HepG2 (cell line): ENCODE measurements around the gene CYP46A1. TPM values are rescaled to one million over a fixed set of nuclear protein-coding genes. Genes with fewer than 3 reads are reported as not detected.

ENCODE experiments used
- ATAC-seq: fragments of 200-7000 bp; cut with Tn5 transposase; 3 replicates; pipeline ENCODE4 v1.9.1; 2020; ENCODE audit warnings: mild to moderate bottlenecking, moderate library complexity
- BruUV-seq: library from RNA; stranded (reverse); fragments of 400-500 nt; replicated peaks from 2 replicates; lab custom pipeline; 2021; lab: Mats Ljungman, UMichigan
- CTCF ChIA-PET: fragments of 300-600 bp; formaldehyde crosslinking; extraction: SDS; loops from one replicate; lab custom pipeline; 2021; ENCODE audit warnings: low total read pairs, inconsistent platforms, low intra/inter-chr PET ratio; lab: Yijun Ruan, JAX
- POLR2A ChIA-PET: fragments of 350-600 bp; sonication (Branson Sonifier 250); formaldehyde crosslinking; loops from one replicate; lab custom pipeline; 2020; ENCODE audit warnings: antibody characterized with exemption, inconsistent platforms; lab: Yijun Ruan, JAX
- DNase-seq: peaks from one replicate; pipeline ENCODE4 v3.0.0-alpha.2; 2015; ENCODE audit warnings: low spot score
- FAIRE-seq: peaks from 3 replicates; lab custom pipeline; 2011; peaks lifted over from hg19 to GRCh38; lab: Jason Lieb, UNC
- H2AFZ ChIP-seq: one replicate; pipeline ENCODE4 v1.6.1; 2011; ENCODE audit warnings: low read length, inconsistent platforms
- H3K27ac ChIP-seq: fragments of 300-600 bp; 3 replicates; pipeline ENCODE4 v1.8.0; 2011; ENCODE audit warnings: mixed run types, mild to moderate bottlenecking, mixed read lengths, low read length, inconsistent platforms; ENCODE audit not compliant: insufficient read depth; ENCODE audit errors: extremely low read length
- H3K27me3 ChIP-seq, 2 experiments: fragments of 200-600 bp in 1 of 2; 2 replicates in 1 of 2; 3 replicates in 1 of 2; pipeline versions ENCODE4 v1.6.0 to v1.8.0; 2011; ENCODE audit warnings: low read length in 2 of 2, mild to moderate bottlenecking in 2 of 2, moderate library complexity in 2 of 2, inconsistent platforms in 1 of 2; ENCODE audit not compliant: insufficient read depth in 2 of 2, control insufficient read depth in 1 of 2
- H3K36me3 ChIP-seq, 2 experiments: fragments of 200-600 bp in 1 of 2; replicated peaks in 1 of 2; 2 replicates in 1 of 2; 3 replicates in 1 of 2; pipeline versions ENCODE4 v1.5.1 to v1.8.0; 2011; ENCODE audit warnings: low read length in 2 of 2, inconsistent platforms in 1 of 2; ENCODE audit not compliant: insufficient read depth in 2 of 2, control insufficient read depth in 1 of 2
- H3K4me1 ChIP-seq: 2 replicates; pipeline ENCODE4 v1.5.1; 2012; ENCODE audit warnings: low read length, inconsistent platforms; ENCODE audit not compliant: insufficient read depth
- H3K4me2 ChIP-seq: 2 replicates; pipeline ENCODE4 v1.6.0; 2011; ENCODE audit warnings: low read depth, low read length, inconsistent platforms
- H3K4me3 ChIP-seq, 3 experiments: fragments of 200-600 bp in 1 of 3; sonication (generic), shearing (Covaris generic) in 1 of 3; replicated peaks in 1 of 3; 2 replicates each; pipeline ENCODE4 v1.5.1; 2011 to 2016; ENCODE audit warnings: low read length in 3 of 3, inconsistent platforms in 2 of 3, low read depth in 2 of 3, mild to moderate bottlenecking in 2 of 3, control low read depth in 1 of 3, mixed read lengths in 1 of 3; ENCODE audit not compliant: insufficient read depth in 1 of 3
- H3K79me2 ChIP-seq: one replicate; pipeline ENCODE4 v1.6.1; 2011; ENCODE audit warnings: low read length, inconsistent platforms; ENCODE audit not compliant: insufficient read depth
- H3K9ac ChIP-seq: 2 replicates; pipeline ENCODE4 v1.6.0; 2011; ENCODE audit warnings: mild to moderate bottlenecking, low read depth, low read length, inconsistent platforms; ENCODE audit not compliant: insufficient read depth
- H3K9me3 ChIP-seq: 2 replicates; pipeline ENCODE4 v1.5.1; 2012; ENCODE audit warnings: mild to moderate bottlenecking, low read length
- H4K20me1 ChIP-seq: 2 replicates; pipeline ENCODE4 v1.6.0; 2011; ENCODE audit warnings: inconsistent platforms, mild to moderate bottlenecking, low read length, moderate library complexity; ENCODE audit not compliant: insufficient read depth
- CREB1 ChIP-seq, 2 experiments: fragments of 450-650 bp in 1 of 2; IDR thresholded peaks; 2 replicates each; pipeline ENCODE4 v1.6.1; 2016 to 2017; ENCODE audit warnings: control low read depth in 1 of 2, mild to moderate bottlenecking in 1 of 2, missing compliant biosample characterization in 1 of 2, missing genetic modification characterization in 1 of 2
- GFI1 ChIP-seq: sonication (generic); formaldehyde crosslinking; IDR thresholded peaks from 2 replicates; pipeline ENCODE4 v1.5.0; 2020; ENCODE audit warnings: missing genetic modification reagents, mild to moderate bottlenecking, borderline replicate concordance
- HMG20B ChIP-seq: conservative IDR thresholded peaks from 2 replicates; pipeline ENCODE4 v1.6.1; 2016; ENCODE audit warnings: missing genetic modification reagents, missing compliant biosample characterization
- KLF11 ChIP-seq: IDR thresholded peaks from 2 replicates; pipeline ENCODE4 v1.6.1; 2016; ENCODE audit warnings: missing compliant biosample characterization
- MAZ ChIP-seq, 2 experiments: sonication (generic) in 1 of 2; formaldehyde crosslinking in 1 of 2; IDR thresholded peaks; 2 replicates each; pipeline versions ENCODE4 v1.5.0 to v1.6.1; 2012 to 2020; ENCODE audit warnings: low read depth in 2 of 2, mild to moderate bottlenecking in 2 of 2, borderline replicate concordance in 1 of 2, improper control_type of control experiment in 1 of 2, low read length in 1 of 2, missing genetic modification reagents in 1 of 2, moderate library complexity in 1 of 2
- NFRKB ChIP-seq: fragments of 450-650 bp; IDR thresholded peaks from 2 replicates; pipeline ENCODE4 v1.6.1; 2017
- PHF8 ChIP-seq: sonication (generic); formaldehyde crosslinking; IDR thresholded peaks from 2 replicates; pipeline ENCODE4 v1.5.0; 2020; ENCODE audit warnings: missing genetic modification reagents
- PTBP1 ChIP-seq: fragments of 200-400 bp; formaldehyde crosslinking; IDR thresholded peaks from 2 replicates; pipeline ENCODE4 v1.6.1; 2018; ENCODE audit warnings: low read length, low read depth; ENCODE audit not compliant: poor library complexity, severe bottlenecking
- RFX5 ChIP-seq: IDR thresholded peaks from 2 replicates; pipeline ENCODE4 v1.6.1; 2011; ENCODE audit warnings: low read depth, low read length, improper control_type of control experiment
- RFXANK ChIP-seq: IDR thresholded peaks from 2 replicates; pipeline ENCODE4 v1.6.1; 2016
- RFXAP ChIP-seq: sonication (generic); formaldehyde crosslinking; IDR thresholded peaks from 2 replicates; pipeline ENCODE4 v1.4.0; 2020; ENCODE audit warnings: missing genetic modification reagents, borderline replicate concordance
- SIX1 ChIP-seq: sonication (generic); formaldehyde crosslinking; IDR thresholded peaks from 2 replicates; pipeline ENCODE4 v1.4.0; 2020; ENCODE audit warnings: missing genetic modification reagents, borderline replicate concordance
- TFDP2 ChIP-seq: sonication (generic); formaldehyde crosslinking; IDR thresholded peaks from 2 replicates; pipeline ENCODE4 v1.4.0; 2020; ENCODE audit warnings: missing genetic modification reagents
- TOE1 ChIP-seq: sonication (generic); formaldehyde crosslinking; IDR thresholded peaks from 2 replicates; pipeline ENCODE4 v1.4.0; 2020; ENCODE audit warnings: mild to moderate bottlenecking, missing genetic modification reagents
- ZNF556 ChIP-seq: sonication (generic); formaldehyde crosslinking; IDR thresholded peaks from 2 replicates; pipeline ENCODE4 v1.4.0; 2020; ENCODE audit warnings: mild to moderate bottlenecking, missing genetic modification reagents, borderline replicate concordance
- ZNF572 ChIP-seq: sonication (generic); formaldehyde crosslinking; IDR thresholded peaks from 2 replicates; pipeline ENCODE4 v1.5.1; 2020; ENCODE audit warnings: mild to moderate bottlenecking, missing genetic modification reagents
- WGBS: methylation state at CpG from one replicate; pipeline ENCODE4 v1.1.6; 2017; ENCODE audit warnings: low lambda C conversion rate; 5-methylcytosine and 5-hydroxymethylcytosine counted together
- in situ Hi-C: cut with HindIII; loops from 2 replicates; pipeline ENCODE4 v1.10.0; 2017; ENCODE audit warnings: low pct_unique_long_range_greater_than_20kb; ENCODE audit not compliant: extremely low pct_ligation_motif_present
- intact Hi-C: fragments of 100-400 bp; cut with micrococcal nuclease; formaldehyde crosslinking; loops from one replicate; pipeline ENCODE4 v1.10.0; 2022; ENCODE audit not compliant: unreplicated experiment
- polyA plus RNA-seq, 8 experiments: library from polyadenylated mRNA; depleted of rRNA in 3 of 8; stranded (reverse) in 7 of 8; unstranded in 1 of 8; fragments of >200 nt; fragmentation: Illumina TruSeq in 4 of 8; extraction: Trizol in 4 of 8; gene quantifications; 2 replicates each; pipeline versions ENCODE4 v1.2.1 to v1.2.3, GENCODE V29; 2011 to 2016; ENCODE audit warnings: low read depth in 4 of 8, missing spikeins in 1 of 8, mixed read lengths in 1 of 8; ENCODE audit not compliant: insufficient read depth in 1 of 8
- total RNA-seq, 5 experiments: library from RNA; depleted of rRNA; stranded (reverse); fragments of >200 nt; fragmentation: Illumina TruSeq; extraction: Trizol; gene quantifications; 2 replicates each; pipeline ENCODE4 v1.2.3, GENCODE V29; 2016; ENCODE audit warnings: low read depth in 1 of 5
- TF ChIP-seq, protein P1 (sequence below): sonication (generic); formaldehyde crosslinking; IDR thresholded peaks from 2 replicates; pipeline ENCODE4 v1.5.0; 2020; ENCODE audit warnings: missing genetic modification reagents

CYP46A1 gene
- total and polyA plus RNA-seq, 2 of the 13 experiments (the other 11 are each of a cell fraction or from before 2014, with no cell fraction given), result not detected

DNA sequence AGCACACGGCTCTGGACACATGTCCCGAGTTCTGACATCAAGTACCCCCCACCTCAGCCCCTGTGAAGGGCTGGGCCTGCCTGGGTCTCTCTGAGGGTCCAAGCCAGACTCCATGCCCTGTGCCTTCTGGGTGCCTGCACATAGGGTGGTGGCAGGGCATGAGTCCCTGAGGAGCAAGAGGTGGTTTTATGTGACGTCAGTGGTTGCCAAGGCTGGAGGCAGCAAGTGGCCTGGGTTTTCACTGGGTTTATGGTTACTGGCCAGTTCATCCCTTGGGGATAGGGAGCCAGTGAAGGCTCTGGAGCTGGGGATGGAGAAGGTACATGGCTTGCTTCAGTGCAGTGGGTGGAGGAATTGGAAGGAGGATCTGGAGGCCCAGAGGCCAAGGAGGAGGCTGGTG lies 58.0 kb downstream of the CYP46A1 start:
- no peak overlapping the region for H3K4me3 ChIP-seq
- no peak overlapping the region for H2AFZ ChIP-seq
- ChIA-PET CTCF (no interaction called here), POLR2A (no interaction called here)
- FAIRE-seq (no peak), DNase-seq (no peak), ATAC-seq (no peak)
- no peak overlapping the region for H3K9ac ChIP-seq
- no peaks in the 10 kb centered on the region for H3K36me3 ChIP-seq
- H3K4me2 ChIP-seq, result no peak overlapping the region
- no peak overlapping the region for H3K27ac ChIP-seq
- no peaks in the 10 kb centered on the region for H3K9me3 ChIP-seq
- in situ Hi-C loops, result no loop called here
- intact Hi-C loops, result no loop called here
- TF ChIP-seq RFXAP (CRISPR knock-in tag) (peak; percentile 77; the same call in 1 of the 2 replicates), PHF8 (no peak), CREB1 (IDR thresholded peaks at IDR 0.05) (peak; percentile 88), CREB1 (CRISPR knock-in tag; IDR thresholded peaks at IDR 0.05) (no peak), RFXANK (peak; percentile 95), NFRKB (no peak), ZNF556 (CRISPR knock-in tag) (no peak), RFX5 (peak; percentile 97), MAZ (IDR thresholded peaks at IDR 0.05; ENCODE audit: borderline replicate concordance, low read depth, low read length) (no peak), MAZ (CRISPR knock-in tag; IDR thresholded peaks at IDR 0.05; ENCODE audit: low read depth) (no peak), HMG20B (CRISPR knock-in tag) (no peak), ZNF572 (CRISPR knock-in tag) (no peak), TFDP2 (CRISPR knock-in tag) (no peak), GFI1 (CRISPR knock-in tag) (no peak), TOE1 (CRISPR knock-in tag) (no peak), KLF11 (no peak), SIX1 (CRISPR knock-in tag) (no peak), PTBP1 (no peak)
- TF ChIP-seq, protein P1, sequence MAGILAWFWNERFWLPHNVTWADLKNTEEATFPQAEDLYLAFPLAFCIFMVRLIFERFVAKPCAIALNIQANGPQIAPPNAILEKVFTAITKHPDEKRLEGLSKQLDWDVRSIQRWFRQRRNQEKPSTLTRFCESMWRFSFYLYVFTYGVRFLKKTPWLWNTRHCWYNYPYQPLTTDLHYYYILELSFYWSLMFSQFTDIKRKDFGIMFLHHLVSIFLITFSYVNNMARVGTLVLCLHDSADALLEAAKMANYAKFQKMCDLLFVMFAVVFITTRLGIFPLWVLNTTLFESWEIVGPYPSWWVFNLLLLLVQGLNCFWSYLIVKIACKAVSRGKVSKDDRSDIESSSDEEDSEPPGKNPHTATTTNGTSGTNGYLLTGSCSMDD (CRISPR knock-in tag), result no peak
- no peaks in the 10 kb centered on the region for H4K20me1 ChIP-seq
- H3K4me1 ChIP-seq, result peaks cover 15% of the 10 kb centered on the region; the same call in 1 of the 2 replicates
- no TSS peak for BruUV-seq
- peaks cover 11 to 74% of the 10 kb centered on the region in 2 experiments for H3K27me3 ChIP-seq
- WGBS, result no CpG with 5 or more reads among the region's 3 CpGs
- no peaks in the 10 kb centered on the region for H3K79me2 ChIP-seq
